Ovary (tissue), 3 donors: ENCODE measurements around the gene NEURL2.

ENCODE experiments used
- EP300 ChIP-seq: sonication (generic); formaldehyde crosslinking; IDR thresholded peaks from one replicate; pipeline ENCODE4 v1.6.1; 2017; ENCODE audit warnings: antibody characterized with exemption
- POLR2A ChIP-seq: fragments of 450-650 bp; IDR thresholded peaks from one replicate; pipeline ENCODE4 v1.6.1; 2017; ENCODE audit warnings: antibody characterized with exemption, mild to moderate bottlenecking, moderate library complexity
- TF ChIP-seq, protein P1 (sequence below), 3 donors: fragments of 450-650 bp in 2 of 3; fragments of 200-600 bp in 1 of 3; IDR thresholded peaks; one replicate each; pipeline versions ENCODE4 v1.5.1 to v1.8.0; 2016 to 2022; ENCODE audit warnings: antibody characterized with exemption in 3 of 3, mild to moderate bottlenecking in 1 of 3
- donor health status: DM: no; HTN: no; CAD: no.

GRCh38 chr20:45850238-45850637 lies 40.8 kb downstream of the NEURL2 start:
- TF ChIP-seq, protein P1, sequence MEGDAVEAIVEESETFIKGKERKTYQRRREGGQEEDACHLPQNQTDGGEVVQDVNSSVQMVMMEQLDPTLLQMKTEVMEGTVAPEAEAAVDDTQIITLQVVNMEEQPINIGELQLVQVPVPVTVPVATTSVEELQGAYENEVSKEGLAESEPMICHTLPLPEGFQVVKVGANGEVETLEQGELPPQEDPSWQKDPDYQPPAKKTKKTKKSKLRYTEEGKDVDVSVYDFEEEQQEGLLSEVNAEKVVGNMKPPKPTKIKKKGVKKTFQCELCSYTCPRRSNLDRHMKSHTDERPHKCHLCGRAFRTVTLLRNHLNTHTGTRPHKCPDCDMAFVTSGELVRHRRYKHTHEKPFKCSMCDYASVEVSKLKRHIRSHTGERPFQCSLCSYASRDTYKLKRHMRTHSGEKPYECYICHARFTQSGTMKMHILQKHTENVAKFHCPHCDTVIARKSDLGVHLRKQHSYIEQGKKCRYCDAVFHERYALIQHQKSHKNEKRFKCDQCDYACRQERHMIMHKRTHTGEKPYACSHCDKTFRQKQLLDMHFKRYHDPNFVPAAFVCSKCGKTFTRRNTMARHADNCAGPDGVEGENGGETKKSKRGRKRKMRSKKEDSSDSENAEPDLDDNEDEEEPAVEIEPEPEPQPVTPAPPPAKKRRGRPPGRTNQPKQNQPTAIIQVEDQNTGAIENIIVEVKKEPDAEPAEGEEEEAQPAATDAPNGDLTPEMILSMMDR (IDR thresholded peaks at IDR 0.05): no peak
- TF ChIP-seq POLR2A (no peak), EP300 (no peak)
